HepG2 (cell line): ENCODE results near the gene DCT.
"Not testable (repeated sequence)": the region's sequence is repeated elsewhere in the genome, so short reads cannot be mapped to it uniquely, and the experiment has no call there.

Experiments used
- ATF4 ChIP-seq, 2 experiments: fragments of 450-650 bp in 1 of 2; sonication (generic) in 1 of 2; formaldehyde crosslinking; IDR thresholded peaks; 2 replicates each; pipeline versions ENCODE4 v1.5.0 to v1.8.0; 2020 to 2022; ENCODE audit warnings: mild to moderate bottlenecking in 1 of 2, missing genetic modification reagents in 1 of 2
- HNF1A ChIP-seq, 2 experiments: sonication (generic) in 1 of 2; formaldehyde crosslinking in 1 of 2; IDR thresholded peaks; 2 replicates each; pipeline versions ENCODE4 v1.4.0 to v1.6.1; 2016 to 2020; ENCODE audit warnings: borderline replicate concordance in 1 of 2, low read depth in 1 of 2, mild to moderate bottlenecking in 1 of 2, missing genetic modification reagents in 1 of 2
- MAFK ChIP-seq, 2 experiments: IDR thresholded peaks in 1 of 2; conservative IDR thresholded peaks in 1 of 2; 2 replicates each; pipeline ENCODE4 v1.6.1; 2011; ENCODE audit warnings: improper control_type of control experiment in 2 of 2, low read length in 2 of 2
- PHB2 ChIP-seq: fragments of 450-650 bp; IDR thresholded peaks from 2 replicates; pipeline ENCODE4 v1.6.1; 2018; ENCODE audit not compliant: partially characterized antibody
- PHF5A ChIP-seq: IDR thresholded peaks from one replicate; pipeline ENCODE4 v1.6.1; 2018; ENCODE audit warnings: low read depth, missing genetic modification reagents; ENCODE audit not compliant: unreplicated experiment
- POLR2AphosphoS2 ChIP-seq: IDR thresholded peaks from 2 replicates; pipeline ENCODE4 v1.6.1; 2011; ENCODE audit warnings: low read depth, low read length, improper control_type of control experiment
- SYNCRIP ChIP-seq: fragments of 200-400 bp; formaldehyde crosslinking; IDR thresholded peaks from 2 replicates; pipeline ENCODE4 v1.6.1; 2018; ENCODE audit warnings: mild to moderate bottlenecking, low read depth, low read length; ENCODE audit not compliant: insufficient read depth
- UBTF ChIP-seq: sonication (generic); formaldehyde crosslinking; IDR thresholded peaks from 2 replicates; pipeline ENCODE4 v1.4.0; 2020; ENCODE audit warnings: mild to moderate bottlenecking, missing genetic modification reagents
- ZFX ChIP-seq: sonication (generic); formaldehyde crosslinking; IDR thresholded peaks from 2 replicates; pipeline ENCODE4 v1.4.0; 2020; ENCODE audit warnings: mild to moderate bottlenecking, low read depth, missing genetic modification reagents, moderate library complexity
- ZNF431 ChIP-seq: sonication (generic); formaldehyde crosslinking; IDR thresholded peaks from 2 replicates; pipeline ENCODE4 v1.9.0; 2022; ENCODE audit warnings: missing genetic modification reagents, low read depth, mild to moderate bottlenecking, borderline replicate concordance
- ZNF644 ChIP-seq: IDR thresholded peaks from 2 replicates; pipeline ENCODE4 v1.6.1; 2016; ENCODE audit warnings: low read depth
- ZNF792 ChIP-seq: IDR thresholded peaks from 2 replicates; pipeline ENCODE4 v1.6.1; 2016

GRCh38 chr13:94498831-94499230 is 19.3 kb upstream of the DCT start:
- not testable (repeated sequence) for TF ChIP-seq HNF1A (IDR thresholded peaks at IDR 0.05; ENCODE audit: low read depth); HNF1A (CRISPR knock-in tag; IDR thresholded peaks at IDR 0.05; ENCODE audit: borderline replicate concordance); PHB2; UBTF (CRISPR knock-in tag); POLR2AphosphoS2; ZFX (CRISPR knock-in tag); PHF5A (CRISPR knock-in tag); SYNCRIP; ZNF792; ATF4 (CRISPR knock-in tag; IDR thresholded peaks at IDR 0.05); ZNF644 (CRISPR knock-in tag); ZNF431 (CRISPR knock-in tag)
- TF ChIP-seq MAFK (conservative IDR thresholded peaks at IDR 0.05 in 1 of 2, IDR thresholded peaks at IDR 0.05 in 1 of 2; ENCODE audit: low read length in 2 of 2), result peak in 1 of 2 experiments; percentile 26; a peak in 1 of 4 replicates
